Vagina (tissue), 2 donors: Measurements from ENCODE around the gene RPTOR. TPM values are rescaled to one million over a fixed set of nuclear protein-coding genes. Genes with fewer than 3 reads are reported as not detected.
A peak's percentile ranks its signal among the peaks of the same experiment; 100 is the strongest.

Experiments used
- DNase-seq, 2 donors: peaks; one replicate each; pipeline ENCODE4 v3.0.0-alpha.2; 2017; ENCODE audit errors: extremely low spot score in 2 of 2
- H3K27ac ChIP-seq: fragments of 200-600 bp; sonication (generic); one replicate; pipeline ENCODE4 v1.5.1; 2019
- H3K27me3 ChIP-seq: fragments of 200-600 bp; sonication (generic); one replicate; pipeline ENCODE4 v1.5.1; 2019
- H3K36me3 ChIP-seq, 2 donors: fragments of 200-600 bp; sonication (generic); one replicate each; pipeline ENCODE4 v1.5.1; 2017 to 2019
- H3K4me1 ChIP-seq: fragments of 200-600 bp; sonication (generic); one replicate; pipeline ENCODE4 v1.5.1; 2019
- H3K4me3 ChIP-seq, 2 donors: fragments of 200-600 bp; sonication (generic); 1 replicate in 1 of 2; 2 replicates in 1 of 2; pipeline ENCODE4 v1.5.1; 2016 to 2019
- H3K9me3 ChIP-seq: fragments of 200-600 bp; sonication (generic); one replicate; pipeline ENCODE4 v1.5.1; 2019
- POLR2A ChIP-seq, 2 donors: fragments of 450-650 bp; IDR thresholded peaks; one replicate each; pipeline ENCODE4 v1.6.1; 2017; ENCODE audit warnings: antibody characterized with exemption in 2 of 2, mild to moderate bottlenecking in 2 of 2, moderate library complexity in 2 of 2
- POLR2AphosphoS5 ChIP-seq, 2 donors: sonication (generic); formaldehyde crosslinking; IDR thresholded peaks; one replicate each; pipeline ENCODE4 v1.9.0; 2017; ENCODE audit warnings: antibody characterized with exemption in 2 of 2, mild to moderate bottlenecking in 2 of 2, low read depth in 1 of 2; ENCODE audit not compliant: insufficient read depth in 1 of 2
- intact Hi-C: fragments of 100-400 bp; cut with DNase I; formaldehyde crosslinking; loops from one replicate; pipeline ENCODE4 v1.15.1; 2023
- total RNA-seq: library from RNA; depleted of rRNA; stranded (reverse); fragments of >200 nt; gene quantifications from one replicate; pipeline ENCODE4 v1.2.3, GENCODE V29; 2016
- TF ChIP-seq, protein P1 (sequence below), 3 experiments: fragments of 450-650 bp in 2 of 3; fragments of 200-600 bp in 1 of 3; sonication (generic) in 1 of 3; IDR thresholded peaks; one replicate each; pipeline ENCODE4 v1.5.1; 2017 to 2019; ENCODE audit warnings: antibody characterized with exemption in 3 of 3, mild to moderate bottlenecking in 2 of 3, moderate library complexity in 2 of 3

Gene RPTOR
- total RNA-seq, 1 donor from 2014 or later = 38.3 TPM

DNA sequence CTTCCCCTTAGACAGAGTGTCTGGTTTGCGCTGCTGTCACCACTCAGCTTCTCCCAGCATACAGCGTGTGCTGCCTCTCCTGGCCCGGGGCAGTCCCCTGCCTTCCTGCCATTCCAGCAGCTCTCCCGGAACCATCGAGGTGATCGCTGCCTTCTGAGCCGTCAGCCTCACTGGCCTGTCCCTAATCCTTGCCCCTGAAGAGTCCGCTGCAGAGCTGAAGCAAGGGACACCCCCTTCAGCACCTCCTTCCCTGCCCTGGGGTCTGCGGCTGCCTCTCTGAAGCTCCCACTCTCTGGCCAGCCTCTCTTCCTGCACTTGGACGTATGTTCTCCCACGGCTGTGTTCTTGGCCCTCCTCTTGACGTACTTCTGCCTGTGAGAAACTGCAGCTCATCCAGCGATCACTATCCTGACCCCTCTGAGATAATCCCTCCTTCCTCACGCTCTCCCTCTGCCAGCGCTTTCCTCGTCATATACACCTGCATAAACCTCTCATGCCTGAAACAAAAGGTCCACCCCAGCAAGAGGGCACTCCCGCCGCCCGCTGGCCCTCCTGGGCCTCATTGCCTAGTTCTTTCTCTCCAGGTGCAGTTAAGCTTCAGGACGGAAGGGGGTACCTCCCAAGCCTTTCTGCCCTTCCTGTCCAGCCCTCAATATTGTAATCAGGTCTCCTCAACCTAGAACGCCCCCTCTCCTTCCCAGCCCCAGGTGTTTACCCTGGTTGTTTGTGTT lies 226.4 kb downstream of the RPTOR start:
- intact Hi-C loops = no loop called here
- Histone ChIP-seq H3K27me3 (no peaks in the 10 kb centered on the region), H3K27ac (no peak overlapping the region), H3K4me3 (no peak overlapping the region), H3K36me3 (no peaks in the 10 kb centered on the region), H3K9me3 (no peaks in the 10 kb centered on the region), H3K4me1 (no peaks in the 10 kb centered on the region)
- TF ChIP-seq, protein P1, sequence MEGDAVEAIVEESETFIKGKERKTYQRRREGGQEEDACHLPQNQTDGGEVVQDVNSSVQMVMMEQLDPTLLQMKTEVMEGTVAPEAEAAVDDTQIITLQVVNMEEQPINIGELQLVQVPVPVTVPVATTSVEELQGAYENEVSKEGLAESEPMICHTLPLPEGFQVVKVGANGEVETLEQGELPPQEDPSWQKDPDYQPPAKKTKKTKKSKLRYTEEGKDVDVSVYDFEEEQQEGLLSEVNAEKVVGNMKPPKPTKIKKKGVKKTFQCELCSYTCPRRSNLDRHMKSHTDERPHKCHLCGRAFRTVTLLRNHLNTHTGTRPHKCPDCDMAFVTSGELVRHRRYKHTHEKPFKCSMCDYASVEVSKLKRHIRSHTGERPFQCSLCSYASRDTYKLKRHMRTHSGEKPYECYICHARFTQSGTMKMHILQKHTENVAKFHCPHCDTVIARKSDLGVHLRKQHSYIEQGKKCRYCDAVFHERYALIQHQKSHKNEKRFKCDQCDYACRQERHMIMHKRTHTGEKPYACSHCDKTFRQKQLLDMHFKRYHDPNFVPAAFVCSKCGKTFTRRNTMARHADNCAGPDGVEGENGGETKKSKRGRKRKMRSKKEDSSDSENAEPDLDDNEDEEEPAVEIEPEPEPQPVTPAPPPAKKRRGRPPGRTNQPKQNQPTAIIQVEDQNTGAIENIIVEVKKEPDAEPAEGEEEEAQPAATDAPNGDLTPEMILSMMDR (IDR thresholded peaks at IDR 0.05) = no peak
- no peak for TF ChIP-seq POLR2A (IDR thresholded peaks at IDR 0.05)
- TF ChIP-seq POLR2AphosphoS5 (IDR thresholded peaks at IDR 0.05; ENCODE audit: insufficient read depth in 1 of 2, low read depth in 1 of 2) = no peak
- DNase-seq = no peak

DNA sequence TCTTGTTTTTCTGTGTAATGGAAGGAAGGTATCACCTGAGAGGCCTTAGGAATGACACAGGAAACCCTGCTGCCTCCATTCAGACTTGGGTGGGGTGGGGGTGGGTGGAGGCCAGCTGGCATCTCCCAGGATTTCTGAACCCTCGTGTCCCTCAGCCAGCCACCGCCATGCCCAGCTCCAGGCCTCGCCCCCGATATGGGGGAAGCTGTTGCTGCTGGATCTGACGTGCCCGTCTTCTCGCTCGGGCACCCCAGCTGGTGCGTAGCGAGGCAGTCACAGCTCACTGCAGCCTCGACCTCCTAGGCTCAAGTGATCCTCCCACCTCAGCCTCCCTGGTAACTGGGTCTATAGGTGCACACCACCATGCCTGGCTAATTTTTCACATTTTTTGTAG lies 227.0 kb downstream of the RPTOR start:
- Histone ChIP-seq H3K9me3 (no peaks in the 10 kb centered on the region), H3K27ac (no peak overlapping the region), H3K4me1 (no peaks in the 10 kb centered on the region), H3K4me3 (no peak overlapping the region), H3K36me3 (no peaks in the 10 kb centered on the region), H3K27me3 (no peaks in the 10 kb centered on the region)
- intact Hi-C loops = no loop called here
- TF ChIP-seq POLR2AphosphoS5 (IDR thresholded peaks at IDR 0.05; ENCODE audit: insufficient read depth in 1 of 2, low read depth in 1 of 2) (no peak), POLR2A (IDR thresholded peaks at IDR 0.05) (no peak)
- TF ChIP-seq, protein P1 (IDR thresholded peaks at IDR 0.05) = no peak
- no peak for DNase-seq

DNA sequence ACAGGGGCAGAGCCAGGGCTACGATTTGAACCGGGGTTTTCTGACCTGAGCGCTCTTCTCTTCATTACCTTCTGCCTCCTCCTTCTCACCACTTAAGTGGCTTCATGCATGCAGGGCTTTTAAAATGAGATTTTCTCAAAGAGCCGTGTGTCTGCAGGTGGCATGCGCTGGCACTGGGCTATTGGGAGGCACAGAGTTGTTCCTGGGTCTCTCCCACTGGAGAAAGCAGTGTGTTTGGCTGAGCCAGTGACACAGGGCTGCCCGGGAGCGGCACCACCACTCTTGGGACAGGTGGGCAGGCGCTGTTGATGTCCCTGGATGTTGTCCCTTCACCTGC lies 228.2 kb downstream of the RPTOR start:
- Histone ChIP-seq H3K4me1 (no peaks in the 10 kb centered on the region), H3K27me3 (no peaks in the 10 kb centered on the region), H3K4me3 (no peak overlapping the region), H3K36me3 (no peaks in the 10 kb centered on the region), H3K27ac (peak overlapping the region; percentile 45), H3K9me3 (no peaks in the 10 kb centered on the region)
- DNase-seq = no peak
- no peak for TF ChIP-seq POLR2AphosphoS5 (IDR thresholded peaks at IDR 0.05; ENCODE audit: insufficient read depth in 1 of 2, low read depth in 1 of 2)
- TF ChIP-seq POLR2A (IDR thresholded peaks at IDR 0.05) = no peak
- TF ChIP-seq, protein P1 (IDR thresholded peaks at IDR 0.05) = no peak
- intact Hi-C loops = no loop called here

DNA sequence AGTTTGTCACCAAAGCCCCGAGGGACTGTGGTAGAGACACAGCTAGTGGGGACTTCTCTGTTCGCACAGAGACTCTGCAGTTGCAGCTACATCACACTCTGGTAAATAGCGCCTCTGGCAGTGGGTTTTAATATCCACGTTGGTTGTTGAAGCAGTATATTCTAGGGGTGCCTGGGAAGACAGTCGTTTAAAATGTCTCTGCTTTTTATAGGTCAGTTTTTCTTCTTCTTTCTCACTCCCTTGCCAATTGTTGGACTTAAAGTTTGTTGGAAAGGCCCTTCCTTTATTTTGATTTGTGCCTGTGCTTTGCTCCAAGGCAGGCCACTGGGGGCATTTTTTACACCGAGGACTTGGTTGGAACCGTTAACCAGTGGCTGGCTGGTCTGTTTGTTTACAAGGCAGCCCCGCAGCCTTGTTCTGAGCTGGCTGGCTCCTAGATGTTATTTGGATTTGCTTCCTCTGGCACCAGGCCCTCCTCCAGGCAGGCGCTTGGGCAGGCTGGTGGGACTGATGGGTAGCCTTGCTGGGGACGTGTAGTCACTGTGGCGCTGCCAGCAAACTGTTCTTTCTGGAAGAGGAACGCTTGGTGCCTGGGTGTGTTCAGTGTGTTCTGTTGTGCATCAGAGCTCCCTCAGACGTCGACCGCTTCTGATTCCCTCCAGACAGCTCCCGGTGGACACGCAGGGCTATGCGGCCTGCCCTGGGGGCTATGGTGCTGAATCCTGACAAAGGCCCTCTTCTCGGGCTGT lies 228.8 kb downstream of the RPTOR start:
- Histone ChIP-seq H3K4me1 (no peaks in the 10 kb centered on the region), H3K9me3 (no peaks in the 10 kb centered on the region), H3K4me3 (peak overlapping the region in 1 of 2 donors; percentile 5), H3K27me3 (no peaks in the 10 kb centered on the region), H3K36me3 (no peaks in the 10 kb centered on the region), H3K27ac (peak overlapping the region; percentile 45)
- DNase-seq = no peak
- intact Hi-C loops = no loop called here
- TF ChIP-seq, protein P1 (IDR thresholded peaks at IDR 0.05) = no peak
- peak in 1 of 2 donors; percentile 60 for TF ChIP-seq POLR2AphosphoS5 (IDR thresholded peaks at IDR 0.05; ENCODE audit: insufficient read depth in 1 of 2, low read depth in 1 of 2)

DNA sequence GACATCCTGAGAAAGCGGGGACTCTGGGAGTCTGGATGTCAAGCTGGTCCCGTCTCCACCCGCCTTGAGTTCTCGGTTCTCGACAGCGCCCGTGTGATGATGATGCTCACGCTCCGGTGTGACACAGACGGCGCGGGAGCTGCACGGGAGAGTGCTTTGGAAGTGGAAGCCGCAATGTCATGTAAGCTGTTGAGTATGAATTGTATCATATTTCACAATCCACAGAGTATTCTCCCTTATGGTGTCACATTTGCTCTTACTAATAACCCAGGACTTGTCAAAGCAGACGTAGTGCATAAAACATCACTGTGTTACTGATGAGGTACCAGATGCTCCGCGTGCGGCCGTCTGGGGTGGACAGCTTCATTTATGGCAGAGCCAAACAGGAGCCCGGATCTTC lies 229.5 kb downstream of the RPTOR start:
- H3K9me3 ChIP-seq = no peaks in the 10 kb centered on the region
- no peaks in the 10 kb centered on the region for H3K36me3 ChIP-seq
- H3K4me3 ChIP-seq = no peak overlapping the region
- no peak for DNase-seq
- intact Hi-C loops = no loop called here
- peaks cover 1% of the 10 kb centered on the region for H3K4me1 ChIP-seq
- H3K27me3 ChIP-seq = no peaks in the 10 kb centered on the region
- H3K27ac ChIP-seq = peak overlapping the region; percentile 2
- peak in 1 of 2 donors; percentile 9 for TF ChIP-seq POLR2AphosphoS5 (IDR thresholded peaks at IDR 0.05; ENCODE audit: insufficient read depth in 1 of 2, low read depth in 1 of 2)
- TF ChIP-seq, protein P1 (IDR thresholded peaks at IDR 0.05) = no peak
